PC-3 (cell line): Measurements from ENCODE around the gene KDM4B. TPM values are rescaled to one million over a fixed set of nuclear protein-coding genes. Genes with fewer than 3 reads are reported as not detected.

Source experiments
- ATAC-seq: fragments of 200-7000 bp; cut with Tn5 transposase; 2 replicates; pipeline ENCODE4 v1.9.1; 2020; ENCODE audit warnings: mild to moderate bottlenecking, moderate library complexity
- BruUV-seq: library from RNA; stranded (reverse); fragments of 400-500 nt; replicated peaks from 2 replicates; lab custom pipeline; 2021; lab: Mats Ljungman, UMichigan
- CTCF ChIA-PET: fragments of 300-600 bp; sonication (Branson Sonifier 250); formaldehyde crosslinking; loops from one replicate; lab custom pipeline; 2022; ENCODE audit warnings: antibody characterized with exemption; lab: Charles Lee
- POLR2A ChIA-PET: fragments of 300-600 bp; sonication (Branson Sonifier 250); formaldehyde crosslinking; loops from one replicate; lab custom pipeline; 2022; ENCODE audit warnings: antibody characterized with exemption; ENCODE audit not compliant: unreplicated experiment; lab: Charles Lee
- DNase-seq: peaks from one replicate; pipeline ENCODE4 v3.0.0-alpha.2; 2015
- H2AFZ ChIP-seq: fragments of 300-600 bp; sonication (generic); 2 replicates; pipeline ENCODE4 v1.6.0; 2016; ENCODE audit warnings: antibody characterized with exemption, low read length
- H3F3A ChIP-seq: fragments of 300-600 bp; sonication (generic); one replicate; pipeline ENCODE4 v1.6.0; 2017; ENCODE audit warnings: antibody characterized with exemption, low read length, control low read depth, mild to moderate bottlenecking; ENCODE audit not compliant: unreplicated experiment
- H3K27ac ChIP-seq: fragments of 300-600 bp; sonication (generic); 2 replicates; pipeline ENCODE4 v1.5.1; 2016; ENCODE audit warnings: mild to moderate bottlenecking, low read length
- H3K27me3 ChIP-seq: fragments of 300-600 bp; sonication (generic); 2 replicates; pipeline ENCODE4 v1.6.1; 2016; ENCODE audit warnings: low read length, mixed read lengths
- H3K36me3 ChIP-seq: fragments of 300-600 bp; sonication (generic); 2 replicates; pipeline ENCODE4 v1.6.1; 2016; ENCODE audit warnings: low read depth, mixed run types, low read length, mixed read lengths
- H3K4me1 ChIP-seq: fragments of 300-600 bp; sonication (generic); 2 replicates; pipeline ENCODE4 v1.5.1; 2016; ENCODE audit warnings: low read length; ENCODE audit not compliant: insufficient read depth
- H3K4me2 ChIP-seq: fragments of 300-600 bp; sonication (generic); 2 replicates; pipeline ENCODE4 v1.6.0; 2016; ENCODE audit warnings: low read length
- H3K4me3 ChIP-seq: fragments of 300-600 bp; sonication (generic); 2 replicates; pipeline ENCODE4 v1.5.1; 2016; ENCODE audit warnings: mild to moderate bottlenecking, low read length, mixed read lengths
- H3K79me2 ChIP-seq: fragments of 300-600 bp; sonication (generic); 2 replicates; pipeline ENCODE4 v1.6.1; 2017; ENCODE audit warnings: low read length, mixed read lengths
- H3K9ac ChIP-seq: fragments of 300-600 bp; sonication (generic); 2 replicates; pipeline ENCODE4 v1.6.0; 2016; ENCODE audit warnings: mild to moderate bottlenecking, low read length
- H3K9me2 ChIP-seq: fragments of 300-600 bp; sonication (generic); replicated peaks from 2 replicates; pipeline ENCODE4 v1.6.1; 2016; ENCODE audit warnings: mixed run types, low read length, mixed read lengths
- H3K9me3 ChIP-seq: fragments of 300-600 bp; sonication (generic); 2 replicates; pipeline ENCODE4 v1.6.1; 2016; ENCODE audit warnings: low read length, mixed read lengths
- H4K20me1 ChIP-seq: fragments of 300-600 bp; sonication (generic); 2 replicates; pipeline ENCODE4 v1.6.1; 2016; ENCODE audit warnings: low read length, mixed read lengths
- EZH2 ChIP-seq: fragments of 300-600 bp; sonication (generic); IDR thresholded peaks from one replicate; pipeline ENCODE4 v1.6.1; 2017; ENCODE audit warnings: antibody characterized with exemption, mild to moderate bottlenecking, low read length; ENCODE audit not compliant: unreplicated experiment
- EZH2phosphoT487 ChIP-seq: fragments of 300-600 bp; sonication (generic); IDR thresholded peaks from 2 replicates; pipeline ENCODE4 v1.6.1; 2018; ENCODE audit warnings: mild to moderate bottlenecking, antibody characterized with exemption, low read length, borderline replicate concordance
- intact Hi-C: fragments of 100-400 bp; cut with micrococcal nuclease; formaldehyde crosslinking; loops from 2 replicates; pipeline ENCODE4 v1.9.0; 2023
- total RNA-seq: library from RNA; depleted of rRNA; stranded (reverse); fragments of >200 nt; gene quantifications from 2 replicates; pipeline ENCODE4 v1.2.3, GENCODE V29; 2014
- TF ChIP-seq, protein P1 (sequence below): fragments of 300-600 bp; sonication (generic); conservative IDR thresholded peaks from 2 replicates; pipeline ENCODE4 v1.5.1; 2017; ENCODE audit warnings: antibody characterized with exemption, low read depth, mild to moderate bottlenecking, low read length

Gene KDM4B
- total RNA-seq, 1 experiment from 2014 or later, result 19.8 TPM

DNA sequence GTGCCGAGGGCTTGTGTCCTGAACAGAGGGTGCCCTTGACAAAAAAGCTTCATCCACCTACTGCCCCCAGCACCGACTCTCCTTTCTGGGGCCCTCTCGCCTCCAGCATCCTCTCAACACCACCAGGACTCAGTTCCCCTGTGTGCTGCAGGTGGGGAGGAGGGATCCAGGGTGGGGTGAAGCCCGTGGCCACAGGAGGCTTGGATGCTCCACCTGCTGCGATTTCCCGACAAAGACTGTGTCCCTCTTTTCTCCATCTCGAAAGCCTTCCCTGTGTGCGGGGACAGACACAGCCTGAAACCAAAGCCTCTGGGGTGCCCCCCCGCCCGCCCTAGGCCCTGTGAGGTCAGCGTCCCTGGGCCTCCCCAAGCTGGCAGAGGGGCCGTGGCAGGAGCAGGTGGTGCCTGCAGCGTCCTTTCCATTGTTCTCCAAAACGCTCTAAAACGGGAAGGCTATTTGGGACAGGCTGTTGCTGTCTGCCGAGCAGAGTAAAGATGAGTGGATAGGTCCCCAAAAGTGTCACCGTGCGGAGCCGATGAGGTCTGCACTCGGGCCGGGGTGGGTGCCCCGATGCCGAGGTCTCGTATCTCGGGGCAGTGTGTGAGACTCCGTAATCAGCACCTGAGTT lies 186.0 kb downstream of the KDM4B start:
- intact Hi-C loops, result no loop called here

DNA sequence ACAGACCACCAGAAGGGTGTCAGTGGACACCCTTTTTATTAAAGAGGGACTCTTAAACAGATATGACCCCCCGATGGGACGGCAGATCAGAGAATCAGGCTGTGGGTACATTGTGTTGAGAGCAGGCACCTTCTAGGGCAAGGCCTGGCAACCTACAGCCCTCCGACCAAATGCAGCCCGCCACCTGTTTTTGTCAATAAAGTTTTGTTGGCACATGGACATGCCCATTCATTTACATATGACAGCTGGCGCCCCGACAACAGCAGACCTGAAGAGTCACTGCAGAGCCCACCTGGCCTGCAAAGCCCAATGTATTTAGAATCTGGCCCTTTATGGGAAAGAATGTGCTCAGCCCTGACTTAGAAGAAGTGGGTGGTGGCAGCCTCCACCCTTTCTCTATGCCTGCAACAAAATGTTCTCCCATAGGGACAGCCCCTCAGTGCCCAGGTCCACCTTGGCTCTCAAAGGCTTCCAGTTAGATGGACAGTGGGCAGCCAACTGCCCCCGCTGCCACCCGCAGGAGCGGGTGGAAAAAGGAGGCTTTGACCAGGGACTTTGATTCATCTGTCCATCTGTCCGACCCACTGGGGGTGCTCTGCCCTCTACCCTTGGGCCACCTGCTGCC lies 186.8 kb downstream of the KDM4B start:
- H3K4me1 ChIP-seq, result no peaks in the 10 kb centered on the region
- H3F3A ChIP-seq, result no peaks in the 10 kb centered on the region
- H3K9me3 ChIP-seq, result no peaks in the 10 kb centered on the region
- no peak overlapping the region for H3K4me2 ChIP-seq
- no peaks in the 10 kb centered on the region for H3K9me2 ChIP-seq
- H2AFZ ChIP-seq, result no peak overlapping the region
- ATAC-seq (peak; percentile 11; the same call in 1 of the 2 replicates), DNase-seq (no peak)
- no peaks in the 10 kb centered on the region for H3K79me2 ChIP-seq
- BruUV-seq, result no TSS peak
- H3K36me3 ChIP-seq, result no peaks in the 10 kb centered on the region
- intact Hi-C loops, result no loop called here
- H3K4me3 ChIP-seq, result no peak overlapping the region
- TF ChIP-seq EZH2, result no peak
- TF ChIP-seq EZH2phosphoT487, result no peak
- TF ChIP-seq, protein P1, sequence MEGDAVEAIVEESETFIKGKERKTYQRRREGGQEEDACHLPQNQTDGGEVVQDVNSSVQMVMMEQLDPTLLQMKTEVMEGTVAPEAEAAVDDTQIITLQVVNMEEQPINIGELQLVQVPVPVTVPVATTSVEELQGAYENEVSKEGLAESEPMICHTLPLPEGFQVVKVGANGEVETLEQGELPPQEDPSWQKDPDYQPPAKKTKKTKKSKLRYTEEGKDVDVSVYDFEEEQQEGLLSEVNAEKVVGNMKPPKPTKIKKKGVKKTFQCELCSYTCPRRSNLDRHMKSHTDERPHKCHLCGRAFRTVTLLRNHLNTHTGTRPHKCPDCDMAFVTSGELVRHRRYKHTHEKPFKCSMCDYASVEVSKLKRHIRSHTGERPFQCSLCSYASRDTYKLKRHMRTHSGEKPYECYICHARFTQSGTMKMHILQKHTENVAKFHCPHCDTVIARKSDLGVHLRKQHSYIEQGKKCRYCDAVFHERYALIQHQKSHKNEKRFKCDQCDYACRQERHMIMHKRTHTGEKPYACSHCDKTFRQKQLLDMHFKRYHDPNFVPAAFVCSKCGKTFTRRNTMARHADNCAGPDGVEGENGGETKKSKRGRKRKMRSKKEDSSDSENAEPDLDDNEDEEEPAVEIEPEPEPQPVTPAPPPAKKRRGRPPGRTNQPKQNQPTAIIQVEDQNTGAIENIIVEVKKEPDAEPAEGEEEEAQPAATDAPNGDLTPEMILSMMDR, result no peak
- no peaks in the 10 kb centered on the region for H4K20me1 ChIP-seq
- H3K9ac ChIP-seq, result no peak overlapping the region
- CTCF ChIA-PET, result no interaction called here
- POLR2A ChIA-PET, result no interaction called here
- no peak overlapping the region for H3K27ac ChIP-seq
- no peaks in the 10 kb centered on the region for H3K27me3 ChIP-seq

More for the DNA sequence above, 186.0 kb downstream of the KDM4B start:
- DNase-seq (no peak), ATAC-seq (no peak)
- Histone ChIP-seq H4K20me1 (no peaks in the 10 kb centered on the region), H3K9ac (no peak overlapping the region), H2AFZ (no peak overlapping the region), H3K4me3 (no peak overlapping the region), H3K4me1 (no peaks in the 10 kb centered on the region), H3K4me2 (no peak overlapping the region), H3F3A (no peaks in the 10 kb centered on the region), H3K9me2 (no peaks in the 10 kb centered on the region), H3K9me3 (no peaks in the 10 kb centered on the region), H3K27me3 (no peaks in the 10 kb centered on the region), H3K27ac (no peak overlapping the region), H3K36me3 (no peaks in the 10 kb centered on the region), H3K79me2 (no peaks in the 10 kb centered on the region)
- POLR2A ChIA-PET, result no interaction called here
- BruUV-seq, result no TSS peak
- CTCF ChIA-PET, result interaction anchor here (0.5 to 0.6 kb wide), 2 partner anchors 51 to 333 kb away, joined by 3 to 5 read pairs; no protein-coding TSS in a partner anchor
- TF ChIP-seq EZH2 (no peak), EZH2phosphoT487 (no peak)
- TF ChIP-seq, protein P1, result no peak
